GM18507 (cell line): ENCODE data around the gene SBK3.
"Not testable (repeated sequence)": the region's sequence is repeated elsewhere in the genome, so short reads cannot be mapped to it uniquely, and the experiment has no call there.

Experiments
- DNase-seq: peaks from one replicate; pipeline ENCODE4 v3.0.0; 2011; ENCODE audit warnings: low read depth; ENCODE audit not compliant: insufficient read length; ENCODE audit errors: extremely low spot score
- FAIRE-seq: peaks from 2 replicates; lab custom pipeline; 2011; peaks lifted over from hg19 to GRCh38; lab: Jason Lieb, UNC

SBK3 gene

GRCh38 chr19:55544776-55545439 is 435 bp downstream of the SBK3 start:
- DNase-seq: no peak
- FAIRE-seq: no peak

GRCh38 chr19:55544014-55544413 is 1.3 kb downstream of the SBK3 start:
- FAIRE-seq: no peak

GRCh38 chr19:55543567-55543966 is 1.8 kb downstream of the SBK3 start:
- FAIRE-seq: no peak
- no peak for DNase-seq

More at GRCh38 chr19:55544014-55544413, 1.3 kb downstream of the SBK3 start:
- no peak for DNase-seq

- FAIRE-seq (no peak), DNase-seq (no peak)
Measured at GRCh38 chr19:55542292-55542855, 3.0 kb downstream of the SBK3 start.

- FAIRE-seq (no peak), DNase-seq (no peak)
Measured at GRCh38 chr19:55541091-55541490, 4.3 kb downstream of the SBK3 start.

- FAIRE-seq: no peak
- DNase-seq: no peak
Measured at GRCh38 chr19:55540619-55541018, 4.7 kb downstream of the SBK3 start.

- FAIRE-seq (no peak), DNase-seq (no peak)
Measured at GRCh38 chr19:55539090-55539984, 6.0 kb downstream of the SBK3 start.

- FAIRE-seq: no peak
- no peak for DNase-seq
Measured at GRCh38 chr19:55538132-55538531, 7.2 kb downstream of the SBK3 start.

GRCh38 chr19:55537741-55538111 is 7.6 kb downstream of the SBK3 start:
- no peak for FAIRE-seq
- no peak for DNase-seq

GRCh38 chr19:55536951-55537740 is 8.2 kb downstream of the SBK3 start, which contains the start of gene SBK2:
Gene SBK2, minus strand, starts transcription at chr19:55537133. Its CDS starts 839 bp downstream, at chr19:55536294.
- no peak for DNase-seq
- FAIRE-seq: no peak

GRCh38 chr19:55536366-55536765 is 9.0 kb downstream of the SBK3 start:
- DNase-seq (no peak), FAIRE-seq (no peak)

- no peak for FAIRE-seq
- no peak for DNase-seq
Measured at GRCh38 chr19:55535965-55536350, 9.4 kb downstream of the SBK3 start.

- FAIRE-seq: no peak
- DNase-seq: no peak
Measured at GRCh38 chr19:55535173-55535964, 10.0 kb downstream of the SBK3 start.

GRCh38 chr19:55534280-55534679 is 11.1 kb downstream of the SBK3 start:
- not testable (repeated sequence) for FAIRE-seq, DNase-seq

GRCh38 chr19:55530996-55531395 is 14.3 kb downstream of the SBK3 start:
- FAIRE-seq (no peak), DNase-seq (no peak)

- DNase-seq: no peak
- FAIRE-seq: no peak
Measured at GRCh38 chr19:55529636-55530234, 15.6 kb downstream of the SBK3 start.

GRCh38 chr19:55528030-55528803 is 17.1 kb downstream of the SBK3 start:
- no peak for DNase-seq
- FAIRE-seq: no peak
